Left lung (tissue), 10 donors: ENCODE results near the gene RMI2. TPM values are rescaled to one million over a fixed set of nuclear protein-coding genes. Genes with fewer than 3 reads are reported as not detected.
A peak's percentile ranks its signal among the peaks of the same experiment; 100 is the strongest.

Experiments used
- ATAC-seq: fragments of 200-7000 bp; cut with Tn5 transposase; one replicate; pipeline ENCODE4 v1.9.1; 2020; ENCODE audit warnings: moderate library complexity
- DNase-seq, 4 donors: peaks; one replicate each; pipeline ENCODE4 v3.0.0-alpha.2; 2013 to 2020
- H3K27ac ChIP-seq, 2 donors: fragments of 200-600 bp; sonication (generic) in 1 of 2; one replicate each; pipeline versions ENCODE4 v1.5.0 to v1.8.0; 2020 to 2021
- H3K27me3 ChIP-seq, 2 donors: fragments of 200-600 bp; sonication (generic) in 1 of 2; one replicate each; pipeline versions ENCODE4 v1.5.0 to v1.8.0; 2020 to 2021
- H3K36me3 ChIP-seq, 2 donors: fragments of 200-600 bp; sonication (generic) in 1 of 2; one replicate each; pipeline versions ENCODE4 v1.5.0 to v1.8.0; 2020 to 2021
- H3K4me1 ChIP-seq, 2 donors: fragments of 200-600 bp; one replicate each; pipeline ENCODE4 v1.8.0; 2021
- H3K4me3 ChIP-seq, 2 donors: fragments of 200-600 bp; sonication (generic) in 1 of 2; one replicate each; pipeline versions ENCODE4 v1.5.0 to v1.8.0; 2020 to 2021; ENCODE audit warnings: mild to moderate bottlenecking in 1 of 2
- H3K9me3 ChIP-seq, 2 donors: fragments of 200-600 bp; sonication (generic) in 1 of 2; one replicate each; pipeline versions ENCODE4 v1.5.0 to v1.8.0; 2020 to 2021
- intact Hi-C, 2 donors: fragments of 100-400 bp; cut with DNase I; formaldehyde crosslinking; loops; one replicate each; pipeline versions ENCODE4 v1.11.2 to v1.14.2; 2022
- polyA plus RNA-seq, 6 donors: library from polyadenylated mRNA; unstranded; fragments of 120-200 nt; gene quantifications; one replicate each; pipeline ENCODE4 v1.2.1, GENCODE V29; 2013; ENCODE audit not compliant: insufficient read length in 6 of 6
- total RNA-seq, 2 donors: library from RNA; stranded (reverse); fragmentation: NEBNext Ultra II Directional; extraction: Animal tissue kit (Norgen Biotek cat#: 25700); gene quantifications; one replicate each; pipeline ENCODE4 v1.2.1, GENCODE V29; 2021
- TF ChIP-seq, protein P1 (sequence below), 2 donors: fragments of 200-600 bp; sonication (generic) in 1 of 2; IDR thresholded peaks; one replicate each; pipeline versions ENCODE4 v1.5.0 to v1.8.0; 2021; ENCODE audit warnings: antibody characterized with exemption in 2 of 2
- donor health status: DM: no; HTN: yes; CAD: no.
- donor health status: DM: no; HTN: no; CAD: no.

Gene RMI2
- total and polyA plus RNA-seq, 8 donors, result 9.6 to 34.5 (median 25.2) TPM

DNA sequence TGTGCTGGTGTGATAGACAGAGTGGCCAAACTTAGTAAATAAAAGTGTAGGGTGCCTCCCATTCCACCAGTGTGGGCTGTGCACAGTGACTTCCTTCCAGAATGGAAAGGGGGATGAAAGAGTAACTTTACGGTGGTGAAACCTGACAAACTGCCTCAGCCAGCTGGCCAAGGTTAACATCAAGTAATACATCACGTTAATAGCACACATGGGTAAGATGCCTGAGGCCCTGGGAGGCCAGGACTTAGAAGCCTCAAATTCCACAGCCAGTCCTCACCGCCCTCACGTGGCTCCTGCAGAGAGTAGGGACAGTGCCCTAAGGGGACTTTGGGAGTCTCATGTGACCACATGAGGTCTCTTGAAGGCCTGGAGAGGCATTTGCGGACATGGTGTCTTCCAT is 14.1 kb downstream of the RMI2 start:
- peaks cover 0 to 51% of the 10 kb centered on the region in 2 donors for H3K27me3 ChIP-seq
- TF ChIP-seq, protein P1, sequence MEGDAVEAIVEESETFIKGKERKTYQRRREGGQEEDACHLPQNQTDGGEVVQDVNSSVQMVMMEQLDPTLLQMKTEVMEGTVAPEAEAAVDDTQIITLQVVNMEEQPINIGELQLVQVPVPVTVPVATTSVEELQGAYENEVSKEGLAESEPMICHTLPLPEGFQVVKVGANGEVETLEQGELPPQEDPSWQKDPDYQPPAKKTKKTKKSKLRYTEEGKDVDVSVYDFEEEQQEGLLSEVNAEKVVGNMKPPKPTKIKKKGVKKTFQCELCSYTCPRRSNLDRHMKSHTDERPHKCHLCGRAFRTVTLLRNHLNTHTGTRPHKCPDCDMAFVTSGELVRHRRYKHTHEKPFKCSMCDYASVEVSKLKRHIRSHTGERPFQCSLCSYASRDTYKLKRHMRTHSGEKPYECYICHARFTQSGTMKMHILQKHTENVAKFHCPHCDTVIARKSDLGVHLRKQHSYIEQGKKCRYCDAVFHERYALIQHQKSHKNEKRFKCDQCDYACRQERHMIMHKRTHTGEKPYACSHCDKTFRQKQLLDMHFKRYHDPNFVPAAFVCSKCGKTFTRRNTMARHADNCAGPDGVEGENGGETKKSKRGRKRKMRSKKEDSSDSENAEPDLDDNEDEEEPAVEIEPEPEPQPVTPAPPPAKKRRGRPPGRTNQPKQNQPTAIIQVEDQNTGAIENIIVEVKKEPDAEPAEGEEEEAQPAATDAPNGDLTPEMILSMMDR (IDR thresholded peaks at IDR 0.05), result no peak
- no peaks in the 10 kb centered on the region for H3K36me3 ChIP-seq
- H3K4me1 ChIP-seq, result peaks cover 16 to 69% of the 10 kb centered on the region in 2 donors
- ATAC-seq (peak; percentile 16), DNase-seq (peak in 3 of 4 donors; percentile 43 to 81 (median 56))
- no peak overlapping the region for H3K4me3 ChIP-seq
- no peaks in the 10 kb centered on the region for H3K9me3 ChIP-seq
- H3K27ac ChIP-seq, result no peak overlapping the region
- intact Hi-C loops, result loop anchor here (5.0 to 10.0 kb wide), 2 partner anchors 387 to 395 kb away; no protein-coding TSS in a partner anchor

DNA sequence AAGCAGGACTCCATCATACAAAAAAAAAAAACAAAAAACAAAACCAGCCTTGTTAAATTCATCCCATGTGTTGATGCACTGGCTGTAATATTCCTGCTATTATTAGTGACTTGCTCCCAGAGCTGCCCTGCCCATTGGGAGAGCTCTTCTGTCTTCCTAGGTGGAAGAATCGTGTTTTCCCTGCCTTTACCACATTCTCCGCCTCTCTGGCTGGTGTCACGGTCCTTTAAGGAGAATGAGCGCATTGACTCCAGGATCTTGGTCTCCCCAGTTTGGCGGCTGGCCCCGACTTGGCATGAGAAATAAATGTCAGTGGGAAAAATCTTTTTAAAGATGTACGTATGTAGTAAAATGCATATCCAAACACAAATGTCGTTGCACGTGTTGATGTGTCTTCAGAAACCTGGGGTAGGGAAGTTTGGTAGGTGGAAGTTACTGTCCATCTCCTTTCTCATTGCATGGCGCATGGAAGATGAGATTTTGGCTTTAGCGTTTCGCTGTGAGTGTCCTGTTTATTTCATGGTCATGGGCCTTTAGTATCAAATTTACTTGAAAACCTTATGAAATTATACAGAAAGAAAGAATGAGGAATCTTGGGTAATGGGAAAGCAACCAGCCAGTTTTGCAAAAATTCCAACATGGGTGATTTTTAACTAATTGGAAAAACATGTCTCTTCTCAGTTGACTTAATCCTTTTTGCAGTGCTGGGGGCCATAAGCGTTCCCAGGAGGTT is 15.5 kb downstream of the RMI2 start:
- TF ChIP-seq, protein P1 (IDR thresholded peaks at IDR 0.05), result no peak
- Histone ChIP-seq H3K27ac (peak overlapping the region in 1 of 2 donors; percentile 2), H3K4me1 (peaks cover 15 to 66% of the 10 kb centered on the region in 2 donors), H3K9me3 (no peaks in the 10 kb centered on the region), H3K27me3 (peaks cover 0 to 51% of the 10 kb centered on the region in 2 donors), H3K4me3 (no peak overlapping the region), H3K36me3 (no peaks in the 10 kb centered on the region)
- intact Hi-C loops, result no loop called here
- ATAC-seq (no peak), DNase-seq (peak in 1 of 4 donors; percentile 29)

DNA sequence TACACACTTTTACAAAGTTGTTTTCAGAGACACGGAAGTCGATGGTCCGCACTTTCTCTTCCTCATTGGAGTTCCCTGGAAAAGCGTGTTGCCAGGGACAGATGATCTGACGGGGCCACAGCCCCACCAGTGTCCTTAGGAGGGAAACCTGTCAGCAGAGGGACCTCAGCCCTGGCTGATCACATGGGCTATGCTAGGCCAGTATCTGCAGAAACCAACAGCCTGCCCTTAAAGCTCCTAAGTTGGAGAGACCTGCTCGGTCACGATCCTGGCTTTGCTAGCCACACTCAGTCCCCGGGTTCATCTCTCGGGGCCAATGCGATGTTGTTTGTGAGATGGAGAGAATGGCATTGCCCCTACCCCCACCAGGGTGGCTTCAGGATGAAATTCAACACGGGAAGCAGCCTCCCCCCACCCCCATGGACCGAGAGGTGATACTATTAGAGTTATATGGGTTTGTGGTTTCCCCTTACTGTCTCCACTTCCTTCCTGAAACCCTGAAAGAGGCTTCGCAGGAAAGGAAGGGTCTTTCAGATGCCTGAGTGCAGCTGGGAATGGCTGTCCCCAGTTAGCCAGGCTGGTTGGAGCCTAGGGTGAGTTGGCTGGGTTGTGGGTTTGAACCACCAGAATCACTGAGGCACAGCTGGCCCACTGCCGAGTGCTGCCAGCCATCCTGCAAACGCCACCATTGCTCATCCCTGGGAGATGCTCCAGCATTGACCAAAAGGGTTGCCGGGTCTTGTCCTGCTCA is 16.6 kb downstream of the RMI2 start:
- H3K27ac ChIP-seq, result no peak overlapping the region
- DNase-seq (no peak), ATAC-seq (no peak)
- intact Hi-C loops, result no loop called here
- no peaks in the 10 kb centered on the region for H3K9me3 ChIP-seq
- peaks cover 0 to 51% of the 10 kb centered on the region in 2 donors for H3K27me3 ChIP-seq
- H3K36me3 ChIP-seq, result no peaks in the 10 kb centered on the region
- H3K4me1 ChIP-seq, result peaks cover 15 to 56% of the 10 kb centered on the region in 2 donors
- H3K4me3 ChIP-seq, result no peak overlapping the region
- TF ChIP-seq, protein P1 (IDR thresholded peaks at IDR 0.05), result no peak

DNA sequence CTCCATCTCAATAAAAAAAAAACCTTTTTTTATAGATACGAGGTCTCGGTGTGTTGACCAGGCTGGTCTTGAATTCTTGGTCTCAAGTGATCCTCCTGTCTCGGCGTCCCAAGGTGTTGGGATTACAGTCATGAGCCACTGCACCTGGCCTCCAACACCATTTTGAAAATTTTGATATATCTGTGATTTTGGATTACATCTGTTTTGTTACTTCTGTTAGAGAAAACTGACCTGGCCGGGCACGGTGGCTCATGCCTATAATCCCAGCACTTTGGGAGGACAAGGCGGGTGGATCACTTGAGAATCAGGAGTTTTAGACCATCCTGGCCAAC is 18.6 kb downstream of the RMI2 start:
- H3K9me3 ChIP-seq, result no peaks in the 10 kb centered on the region
- peaks cover 15 to 44% of the 10 kb centered on the region in 2 donors for H3K4me1 ChIP-seq
- intact Hi-C loops, result no loop called here
- H3K27ac ChIP-seq, result peak overlapping the region in 1 of 2 donors; percentile 19
- DNase-seq (no peak), ATAC-seq (no peak)
- TF ChIP-seq, protein P1 (IDR thresholded peaks at IDR 0.05), result no peak
- no peaks in the 10 kb centered on the region for H3K36me3 ChIP-seq
- H3K4me3 ChIP-seq, result no peak overlapping the region
- H3K27me3 ChIP-seq, result peaks cover 0 to 39% of the 10 kb centered on the region in 2 donors

DNA sequence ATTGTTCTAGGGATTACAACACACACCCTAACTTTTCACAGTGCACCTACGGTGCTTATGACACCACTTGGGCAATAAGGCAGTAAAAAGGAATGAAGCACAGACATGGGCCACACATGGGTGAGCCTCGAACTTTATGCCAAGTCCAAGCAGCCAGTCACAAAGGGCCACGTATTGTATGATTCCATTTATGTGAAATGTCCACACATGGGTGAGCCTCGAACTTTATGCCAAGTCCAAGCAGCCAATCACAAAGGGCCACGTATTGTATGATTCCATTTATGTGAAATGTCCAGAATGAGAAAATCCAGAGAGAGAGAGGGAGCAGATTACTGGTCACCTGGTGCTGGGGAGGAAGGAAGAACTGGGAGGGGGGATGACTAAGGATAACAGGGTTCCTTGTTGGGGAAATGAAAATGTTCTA is 22.2 kb downstream of the RMI2 start:
- Histone ChIP-seq H3K4me1 (peaks cover 9 to 38% of the 10 kb centered on the region in 2 donors), H3K9me3 (no peaks in the 10 kb centered on the region), H3K27me3 (peaks cover 0 to 14% of the 10 kb centered on the region in 2 donors), H3K4me3 (no peak overlapping the region), H3K27ac (no peak overlapping the region), H3K36me3 (no peaks in the 10 kb centered on the region)
- ATAC-seq, result no peak
- TF ChIP-seq, protein P1 (IDR thresholded peaks at IDR 0.05), result no peak
- DNase-seq, result no peak
- intact Hi-C loops, result no loop called here
